Activated CD8-positive, alpha-beta memory T cell treated with anti-CD3 and anti-CD28 coated beads for 1 hour (primary cell): ENCODE measurements around the gene FXYD3.
"Not testable (repeated sequence)": the region's sequence is repeated elsewhere in the genome, so short reads cannot be mapped to it uniquely, and the experiment has no call there.

Source experiments
- DNase-seq, 2 donors: peaks; one replicate each; pipeline ENCODE4 v3.0.0-alpha.2; 2020; ENCODE audit warnings: low read depth in 1 of 2; ENCODE audit errors: extremely low read depth in 1 of 2

FXYD3 gene

GRCh38 chr19:35140962-35141836 is 25.6 kb downstream of the FXYD3 start:
- peak; percentile 80 to 95 for DNase-seq

GRCh38 chr19:35141837-35142605 is 26.4 kb downstream of the FXYD3 start:
- no peak for DNase-seq

DNA sequence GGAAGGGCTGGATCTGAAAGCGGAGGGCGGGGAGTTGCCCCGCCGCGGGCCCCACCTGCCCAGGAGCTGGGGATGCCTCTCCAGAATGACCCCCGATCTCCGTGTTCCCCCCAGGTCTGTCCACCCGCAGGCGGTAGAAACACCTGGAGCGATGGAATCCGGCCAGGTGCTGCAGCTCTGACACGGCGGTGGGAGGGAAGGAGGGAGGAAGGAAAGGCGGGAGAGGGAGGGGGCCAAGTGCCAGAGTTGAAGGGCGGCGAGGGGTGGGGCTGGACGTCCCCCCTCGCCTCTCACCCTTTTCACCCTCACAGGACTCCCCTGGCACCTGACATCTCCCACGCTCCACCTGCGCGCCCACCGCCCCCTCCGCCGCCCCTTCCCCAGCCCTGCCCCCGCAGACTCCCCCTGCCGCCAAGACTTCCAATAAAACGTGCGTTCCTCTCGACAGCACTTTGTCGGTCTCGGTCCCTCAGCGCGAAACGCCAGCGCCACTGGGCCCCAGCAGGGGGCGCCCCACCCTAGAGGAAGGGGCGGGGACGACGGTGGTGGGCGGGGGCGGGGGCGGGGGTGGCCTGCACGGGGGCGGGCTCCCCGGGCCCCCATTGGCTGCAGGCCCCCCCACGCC is 27.1 kb downstream of the FXYD3 start:
- DNase-seq: peak; percentile 33 to 74

DNA sequence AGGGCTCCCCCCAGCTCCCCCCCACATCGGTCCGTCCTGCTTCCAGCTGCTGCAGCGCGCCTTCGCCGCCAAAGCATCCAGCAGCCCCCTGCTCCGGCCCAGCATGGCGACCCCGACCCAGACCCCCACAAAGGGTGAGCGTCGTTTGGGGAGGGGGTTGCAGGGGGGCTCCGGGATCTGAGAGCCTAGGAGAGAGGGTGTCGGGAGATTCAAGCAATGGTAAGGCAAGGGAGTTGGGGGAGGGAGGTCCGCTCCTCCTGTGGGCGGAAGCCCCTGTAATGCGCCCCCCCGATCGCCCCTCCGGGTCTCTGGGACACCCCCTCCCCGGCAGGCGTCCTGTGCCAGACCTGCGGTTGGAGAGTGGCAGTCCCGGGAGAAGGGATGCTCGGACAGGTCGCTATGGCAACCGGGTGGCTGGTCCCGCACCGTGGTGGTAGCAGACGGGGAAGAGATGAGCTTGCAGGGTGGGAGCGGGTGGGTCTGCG is 27.6 kb downstream of the FXYD3 start, which contains the start of gene FXYD7:
Gene FXYD7 (plus strand): TSS at position 25 of the 485 bp plus-strand sequence. CDS start 79 bp downstream, at position 104.
- DNase-seq: no peak

DNA sequence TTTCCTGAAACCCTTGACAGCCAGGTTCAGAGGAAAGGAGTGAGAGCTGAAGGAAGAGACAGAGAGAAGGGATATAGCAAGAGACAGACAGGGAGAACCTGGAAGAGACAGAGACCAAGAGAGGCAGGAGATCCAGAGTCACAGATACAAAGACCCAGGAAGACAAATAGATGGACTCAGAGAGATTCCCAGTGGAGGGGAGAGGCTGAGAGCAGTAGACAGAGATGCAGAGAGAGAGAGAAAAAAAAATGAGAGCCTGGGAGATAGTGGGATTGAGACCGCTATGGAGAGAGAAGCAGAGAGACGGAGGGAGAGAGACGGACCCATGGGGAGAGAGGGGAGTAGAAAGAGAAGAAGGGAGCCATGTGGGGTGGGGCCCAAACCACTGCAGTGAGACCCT is 28.2 kb downstream of the FXYD3 start:
- DNase-seq: no peak

GRCh38 chr19:35144259-35144599 is 28.6 kb downstream of the FXYD3 start:
- DNase-seq: no peak

DNA sequence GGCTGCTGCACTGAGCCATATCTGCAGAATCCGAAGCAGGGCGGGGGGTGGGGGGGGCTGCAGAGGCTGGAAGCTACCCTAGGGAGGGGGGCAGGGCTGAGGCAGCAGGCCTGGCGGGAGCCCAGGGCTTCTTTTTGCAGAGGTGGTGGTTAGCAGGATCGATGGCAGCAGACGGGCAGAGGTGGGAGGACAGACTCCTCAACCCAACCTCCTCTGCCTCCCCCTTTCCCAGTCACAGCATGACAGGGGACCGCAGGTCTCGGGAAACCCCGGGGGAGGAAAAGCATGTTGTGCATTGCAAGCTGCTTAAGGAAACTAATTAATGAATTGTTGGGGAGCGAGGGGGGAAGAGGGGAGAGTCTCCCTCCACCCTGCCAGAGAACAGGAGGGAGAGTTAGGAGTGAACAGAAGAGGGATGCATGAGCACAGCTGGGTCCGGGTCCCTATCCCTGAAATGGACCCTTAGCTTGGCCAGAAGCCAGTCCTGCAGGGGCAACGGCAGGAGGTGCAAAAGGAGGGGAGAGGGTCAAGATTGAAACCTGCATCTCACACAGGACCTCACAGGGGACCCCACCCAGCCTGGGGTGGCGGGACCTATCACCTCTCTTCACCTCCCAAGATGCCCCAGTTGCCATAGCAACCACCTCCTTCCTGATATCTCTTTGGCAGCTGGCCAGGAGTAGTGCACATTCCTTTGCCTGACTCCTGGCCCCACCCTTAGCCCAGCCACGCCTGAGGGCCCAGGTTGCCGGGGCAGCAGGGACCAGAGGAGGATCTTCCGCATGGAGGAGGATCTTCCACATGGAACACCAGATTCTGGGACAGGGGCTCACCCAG is 29.2 kb downstream of the FXYD3 start:
- DNase-seq: no peak

GRCh38 chr19:35146746-35147459 is 31.3 kb downstream of the FXYD3 start:
- DNase-seq: no peak

GRCh38 chr19:35149463-35149862 is 33.8 kb downstream of the FXYD3 start:
- DNase-seq: no peak

- no peak for DNase-seq
Observed at GRCh38 chr19:35150445-35150844, 34.8 kb downstream of the FXYD3 start.

- no peak for DNase-seq
Observed at GRCh38 chr19:35151273-35152065, 35.8 kb downstream of the FXYD3 start.

GRCh38 chr19:35153129-35153522 is 37.5 kb downstream of the FXYD3 start:
- DNase-seq: not testable (repeated sequence)

DNA sequence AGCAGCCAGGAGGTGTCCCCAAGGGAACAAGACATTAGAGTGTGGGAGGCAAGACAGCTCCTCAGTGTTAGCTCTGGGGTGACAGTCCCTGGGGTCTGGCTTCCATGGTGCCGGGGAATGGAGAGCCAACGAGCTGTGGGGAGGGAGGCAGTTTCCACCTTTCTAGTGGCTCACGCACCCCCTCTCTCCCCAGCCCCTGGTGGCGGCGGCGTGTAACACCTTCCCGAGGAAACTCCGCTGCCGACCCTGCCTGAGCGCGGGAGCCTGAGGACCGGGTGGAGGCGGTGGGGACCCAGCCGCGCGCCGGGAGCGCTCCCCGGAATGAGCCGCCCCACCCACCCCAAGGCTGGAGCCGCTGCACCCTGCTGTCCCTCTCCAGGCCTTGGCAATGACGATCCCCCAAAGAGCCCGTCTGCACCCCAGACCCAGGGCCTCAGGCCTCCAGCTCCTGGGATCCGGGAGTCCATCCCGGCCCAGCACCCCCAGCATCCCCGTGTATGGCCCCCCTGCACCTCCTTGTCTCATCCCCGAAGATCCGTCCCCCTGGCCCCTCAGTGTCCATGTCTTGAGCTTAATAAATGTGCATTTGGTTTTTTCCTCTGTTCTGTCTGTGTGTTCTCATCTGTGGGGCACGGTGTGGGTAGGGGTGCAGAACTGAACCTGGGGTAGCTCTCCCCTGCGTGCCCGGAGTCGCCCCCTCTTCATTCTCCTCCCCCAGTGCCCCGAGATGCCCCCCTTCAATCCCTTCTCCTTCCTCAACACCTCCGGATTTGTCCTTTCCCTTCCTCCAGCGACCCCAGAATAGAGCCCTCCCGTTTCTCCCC is 38.3 kb downstream of the FXYD3 start:
- DNase-seq: peak; percentile 44 to 67

DNA sequence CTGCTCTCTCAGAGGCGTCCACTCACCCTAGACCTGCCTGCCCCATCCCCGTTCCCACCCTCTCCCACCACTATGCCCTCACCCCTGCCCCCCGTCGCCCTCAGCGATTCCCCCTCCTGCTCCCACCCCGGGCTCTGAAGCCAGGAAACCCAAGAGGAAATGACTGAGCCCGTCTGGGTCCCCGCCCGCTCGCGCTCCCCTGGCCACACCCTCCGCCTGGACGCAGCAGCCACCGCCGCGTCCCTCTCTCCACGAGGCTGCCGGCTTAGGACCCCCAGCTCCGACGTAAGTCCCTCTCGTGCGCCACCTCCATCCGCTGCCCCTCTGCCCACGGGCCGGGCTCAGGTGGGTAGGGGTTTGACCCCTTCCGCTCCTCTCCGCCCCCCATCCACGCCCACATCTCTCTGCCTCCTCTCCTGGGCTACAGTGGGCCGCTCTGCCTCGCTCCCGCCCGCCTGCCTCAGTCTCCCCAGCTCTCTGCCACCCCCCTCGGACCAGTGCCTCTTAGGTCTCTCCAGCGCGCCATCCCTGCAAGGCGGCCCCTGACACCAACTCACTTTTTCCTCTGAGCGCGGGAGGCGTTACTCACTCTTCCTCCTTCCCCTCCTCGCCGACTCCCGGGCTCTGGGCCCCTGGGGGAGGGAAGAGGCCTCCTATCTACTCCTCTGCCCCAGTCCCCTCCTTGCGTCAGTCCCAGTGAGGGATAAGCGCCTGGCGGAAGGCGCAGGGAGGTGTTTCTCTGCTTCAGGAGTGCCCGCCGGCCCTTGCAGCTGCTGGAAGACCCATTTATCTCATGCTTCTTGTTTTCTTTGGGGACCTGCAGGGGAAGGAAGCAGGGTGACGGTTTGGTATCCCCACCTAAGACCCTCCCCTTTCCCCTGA is 39.1 kb downstream of the FXYD3 start, which contains the start of gene FXYD5:
Gene FXYD5 (plus strand): TSS at position 211 of the 882 bp plus-strand sequence. CDS start 816 bp downstream, outside the sequence.
- peak; percentile 61 to 70 for DNase-seq

DNA sequence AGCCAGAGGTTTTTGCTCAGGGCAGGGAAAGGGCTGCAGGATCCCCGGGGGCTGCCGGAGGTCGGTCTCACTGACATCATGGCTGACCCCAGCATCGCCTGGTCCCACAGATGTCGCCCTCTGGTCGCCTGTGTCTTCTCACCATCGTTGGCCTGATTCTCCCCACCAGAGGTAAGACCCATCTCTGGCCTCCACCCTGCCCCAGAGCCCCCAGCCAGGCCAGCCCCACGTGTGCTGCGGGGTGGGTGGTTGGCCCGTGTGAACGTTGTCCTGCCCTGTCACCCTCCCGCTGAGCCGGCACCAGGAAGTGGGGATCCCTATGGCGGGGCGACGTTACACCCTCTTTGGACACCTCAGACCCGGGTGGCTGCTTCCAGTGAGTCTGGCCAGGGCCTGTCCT is 39.8 kb downstream of the FXYD3 start:
- DNase-seq: no peak

- no peak for DNase-seq
Observed at GRCh38 chr19:35155981-35156672, 40.5 kb downstream of the FXYD3 start.

DNA sequence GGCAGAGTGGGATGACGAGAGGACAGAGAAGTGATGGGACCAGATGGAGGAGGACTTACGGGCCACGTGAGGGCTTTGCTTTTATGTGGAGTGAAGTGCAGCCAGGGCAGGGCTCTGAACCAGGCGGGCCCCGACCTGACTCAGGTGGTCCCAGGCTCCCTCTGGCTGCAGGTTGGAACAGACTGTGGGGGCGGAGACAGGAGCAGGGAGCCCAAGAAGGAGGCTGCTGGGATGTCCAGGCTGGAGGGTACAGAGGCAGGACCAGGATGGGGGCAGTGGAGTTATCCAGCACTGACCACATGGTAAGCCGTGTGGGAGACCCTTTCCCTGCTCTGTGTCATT is 41.0 kb downstream of the FXYD3 start:
- no peak for DNase-seq
